GM23338 (cell line): Measurements from ENCODE around the gene SMYD5. TPM values are rescaled to one million over a fixed set of nuclear protein-coding genes. Genes with fewer than 3 reads are reported as not detected.

Experiments
- ATAC-seq: fragments of 200-7000 bp; cut with Tn5 transposase; 3 replicates; pipeline ENCODE4 v1.9.1; 2020
- DNase-seq: peaks from one replicate; pipeline ENCODE4 v3.0.0-alpha.2; 2015; ENCODE audit warnings: low spot score
- H2AFZ ChIP-seq: fragments of 200-600 bp; sonication (generic); 2 replicates; pipeline ENCODE4 v1.8.0; 2016; ENCODE audit warnings: antibody characterized with exemption, mild to moderate bottlenecking, moderate library complexity
- H3F3A ChIP-seq: fragments of 200-600 bp; sonication (generic); replicated peaks from 2 replicates; pipeline ENCODE4 v1.8.0; 2017; ENCODE audit warnings: antibody characterized with exemption, mixed run types, low read depth
- H3K27ac ChIP-seq: fragments of 200-600 bp; sonication (generic); 2 replicates; pipeline ENCODE4 v1.6.1; 2016; ENCODE audit warnings: low read depth
- H3K27me3 ChIP-seq: fragments of 200-600 bp; sonication (generic); 2 replicates; pipeline ENCODE4 v1.8.0; 2016; ENCODE audit warnings: mild to moderate bottlenecking, mixed run types, moderate library complexity; ENCODE audit not compliant: insufficient read depth
- H3K36me3 ChIP-seq: fragments of 200-600 bp; sonication (generic); 2 replicates; pipeline ENCODE4 v1.8.0; 2016; ENCODE audit warnings: mild to moderate bottlenecking; ENCODE audit not compliant: insufficient read depth
- H3K4me1 ChIP-seq: fragments of 200-600 bp; sonication (generic); 2 replicates; pipeline ENCODE4 v1.8.0; 2016; ENCODE audit warnings: mild to moderate bottlenecking, moderate library complexity; ENCODE audit not compliant: insufficient read depth
- H3K4me2 ChIP-seq: fragments of 200-600 bp; sonication (generic); 2 replicates; pipeline ENCODE4 v1.7.1; 2017; ENCODE audit warnings: mixed run types
- H3K4me3 ChIP-seq: fragments of 200-600 bp; sonication (generic); 2 replicates; pipeline ENCODE4 v1.6.1; 2016; ENCODE audit warnings: mixed run types
- H3K79me2 ChIP-seq: fragments of 200-600 bp; sonication (generic); replicated peaks from 2 replicates; pipeline ENCODE4 v1.8.0; 2017; ENCODE audit warnings: mild to moderate bottlenecking; ENCODE audit not compliant: insufficient read depth
- H3K9me2 ChIP-seq: fragments of 200-600 bp; sonication (generic); 2 replicates; pipeline ENCODE4 v1.8.0; 2017; ENCODE audit not compliant: insufficient read depth
- H4K20me1 ChIP-seq: fragments of 200-600 bp; sonication (generic); replicated peaks from 2 replicates; pipeline ENCODE4 v1.8.0; 2017; ENCODE audit warnings: mild to moderate bottlenecking; ENCODE audit not compliant: insufficient read depth
- H3K27ac Mint-ChIP-seq: 2 replicates; pipeline ENCODE4 v1.8.0; 2020; ENCODE audit warnings: inconsistent platforms, mild to moderate bottlenecking, moderate library complexity, mixed read lengths
- H3K27me3 Mint-ChIP-seq: 3 replicates; pipeline ENCODE4 v1.8.0; 2022; ENCODE audit warnings: low read depth, mild to moderate bottlenecking, moderate library complexity, mixed read lengths, inconsistent platforms; ENCODE audit not compliant: insufficient read depth, poor library complexity
- H3K36me3 Mint-ChIP-seq: 3 replicates; pipeline ENCODE4 v1.8.0; 2021; ENCODE audit warnings: low read depth, mild to moderate bottlenecking, inconsistent platforms, moderate library complexity, mixed read lengths
- H3K4me1 Mint-ChIP-seq: 3 replicates; pipeline ENCODE4 v1.8.0; 2020; ENCODE audit warnings: mild to moderate bottlenecking, inconsistent platforms, mixed read lengths
- H3K4me3 Mint-ChIP-seq: 3 replicates; pipeline ENCODE4 v1.8.0; 2021; ENCODE audit warnings: moderate library complexity, mild to moderate bottlenecking, inconsistent platforms, mixed read lengths
- H3K9me3 Mint-ChIP-seq: 3 replicates; pipeline ENCODE4 v1.8.0; 2020; ENCODE audit warnings: moderate library complexity, mild to moderate bottlenecking, inconsistent platforms, mixed read lengths
- CREB1 ChIP-seq: fragments of 250-450 bp; sonication (Bioruptor Pico); IDR thresholded peaks from 2 replicates; pipeline ENCODE4 v1.5.0; 2020; ENCODE audit warnings: low read depth, mild to moderate bottlenecking, moderate library complexity
- JUNB ChIP-seq: IDR thresholded peaks from one replicate; pipeline ENCODE4 v1.6.1; 2016; ENCODE audit warnings: antibody characterized with exemption; ENCODE audit not compliant: unreplicated experiment
- NANOG ChIP-seq: IDR thresholded peaks from 2 replicates; pipeline ENCODE4 v1.6.1; 2016; ENCODE audit warnings: antibody characterized with exemption, borderline replicate concordance
- POLR2AphosphoS5 ChIP-seq: IDR thresholded peaks from 2 replicates; pipeline ENCODE4 v1.6.1; 2016; ENCODE audit warnings: antibody characterized with exemption, low read depth
- polyA plus RNA-seq: library from polyadenylated mRNA; unstranded; fragments of >200 nt; fragmentation: Nextera tagmentation; extraction: Ambion mirVana; gene quantifications from 2 replicates; pipeline ENCODE4 v1.2.1, GENCODE V29; 2016
- total RNA-seq: library from RNA; depleted of rRNA; stranded (reverse); fragments of >200 nt; shearing (Covaris generic); gene quantifications from 2 replicates; pipeline ENCODE4 v1.2.3, GENCODE V29; 2014
- TF ChIP-seq, protein P1 (sequence below): IDR thresholded peaks from one replicate; pipeline ENCODE4 v1.6.1; 2018; ENCODE audit warnings: antibody characterized with exemption; ENCODE audit not compliant: unreplicated experiment
- TF ChIP-seq, protein P2 (sequence below): IDR thresholded peaks from 2 replicates; pipeline ENCODE4 v1.6.1; 2016; ENCODE audit warnings: antibody characterized with exemption
- TF ChIP-seq, protein P3 (sequence below): fragments of 250-450 bp; sonication (Bioruptor Pico); IDR thresholded peaks from 2 replicates; pipeline ENCODE4 v1.5.0; 2020; ENCODE audit warnings: mild to moderate bottlenecking, moderate library complexity

The SMYD5 gene
- total and polyA plus RNA-seq, 2 experiments from 2014 or later: 20.5 to 45.8 TPM

DNA sequence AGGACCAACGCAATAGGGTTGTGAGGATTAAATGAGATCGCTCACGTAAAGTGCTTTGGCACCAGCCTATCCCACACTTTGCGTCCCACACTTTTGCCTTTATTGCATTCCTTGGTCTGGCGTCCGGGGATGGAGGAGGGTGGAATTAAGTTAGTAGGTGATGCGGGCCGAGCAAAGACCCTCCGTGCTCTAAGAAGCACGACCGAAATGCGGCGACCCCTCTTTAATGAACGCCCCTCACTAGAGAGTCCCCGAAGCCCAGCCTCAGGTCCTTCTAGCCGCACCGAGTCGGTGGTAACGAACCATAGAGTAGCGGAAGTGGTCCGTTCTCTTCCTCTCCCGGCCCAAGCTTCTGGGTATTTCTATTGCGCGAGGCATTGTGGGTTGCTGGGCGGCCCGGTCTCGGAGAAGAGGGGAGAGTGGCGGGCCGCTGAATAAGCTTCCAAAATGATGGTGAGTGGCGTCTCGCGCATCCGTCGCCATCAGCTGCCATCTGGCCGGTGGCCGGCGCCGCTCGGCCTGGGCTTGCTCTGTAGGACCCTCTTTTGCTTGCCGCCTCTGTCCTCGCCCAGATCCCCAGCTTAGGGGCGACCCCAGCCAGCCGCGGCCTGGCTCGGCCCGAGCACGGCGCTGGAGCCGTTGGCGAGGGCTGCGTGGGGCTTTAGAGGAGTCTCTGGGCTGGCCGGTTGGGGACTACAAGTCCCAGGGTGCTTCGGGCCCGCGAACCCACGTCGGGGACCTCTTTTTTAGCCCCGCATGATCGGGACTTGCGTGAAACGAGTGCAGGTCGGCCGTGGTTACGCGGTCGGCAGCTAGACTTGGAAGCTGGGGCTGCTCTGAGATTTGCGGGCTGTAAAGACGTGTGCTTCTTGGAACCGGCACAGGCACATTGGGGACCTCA lies 20.1 kb downstream of the SMYD5 start, which contains the start of gene CCT7:
CCT7 (plus strand) TSS at position 377 of the 901 bp plus-strand sequence; CDS start at position 448, 71 bp downstream.
- Mint-ChIP-seq H3K4me3 (peak within 1 kb of the TSS; percentile 100), H3K36me3 (peaks cover 30% of the 10 kb centered on the region), H3K27ac (peak within 1 kb of the TSS; percentile 97), H3K4me1 (peaks cover 33% of the 10 kb centered on the region), H3K9me3 (no peaks in the 10 kb centered on the region), H3K27me3 (peaks cover 20% of the 10 kb centered on the region)
- ATAC-seq (peak; percentile 75), DNase-seq (peak; percentile 98)
- H3K27ac ChIP-seq: peak within 1 kb of the TSS; percentile 93
- H4K20me1 ChIP-seq: peaks cover 36% of the 10 kb centered on the region
- H3K79me2 ChIP-seq: peaks cover 51% of the 10 kb centered on the region
- peaks cover 7% of the 10 kb centered on the region; the same call in 1 of the 2 replicates for H3F3A ChIP-seq
- H3K4me1 ChIP-seq: peaks cover 29% of the 10 kb centered on the region
- H3K9me2 ChIP-seq: no peaks in the 10 kb centered on the region
- H2AFZ ChIP-seq: peak within 1 kb of the TSS; percentile 99
- peak within 1 kb of the TSS; percentile 99 for H3K4me3 ChIP-seq
- peak; percentile 56; the same call in 1 of the 2 replicates for TF ChIP-seq CREB1 (CRISPR knock-in tag)
- TF ChIP-seq, protein P1, sequence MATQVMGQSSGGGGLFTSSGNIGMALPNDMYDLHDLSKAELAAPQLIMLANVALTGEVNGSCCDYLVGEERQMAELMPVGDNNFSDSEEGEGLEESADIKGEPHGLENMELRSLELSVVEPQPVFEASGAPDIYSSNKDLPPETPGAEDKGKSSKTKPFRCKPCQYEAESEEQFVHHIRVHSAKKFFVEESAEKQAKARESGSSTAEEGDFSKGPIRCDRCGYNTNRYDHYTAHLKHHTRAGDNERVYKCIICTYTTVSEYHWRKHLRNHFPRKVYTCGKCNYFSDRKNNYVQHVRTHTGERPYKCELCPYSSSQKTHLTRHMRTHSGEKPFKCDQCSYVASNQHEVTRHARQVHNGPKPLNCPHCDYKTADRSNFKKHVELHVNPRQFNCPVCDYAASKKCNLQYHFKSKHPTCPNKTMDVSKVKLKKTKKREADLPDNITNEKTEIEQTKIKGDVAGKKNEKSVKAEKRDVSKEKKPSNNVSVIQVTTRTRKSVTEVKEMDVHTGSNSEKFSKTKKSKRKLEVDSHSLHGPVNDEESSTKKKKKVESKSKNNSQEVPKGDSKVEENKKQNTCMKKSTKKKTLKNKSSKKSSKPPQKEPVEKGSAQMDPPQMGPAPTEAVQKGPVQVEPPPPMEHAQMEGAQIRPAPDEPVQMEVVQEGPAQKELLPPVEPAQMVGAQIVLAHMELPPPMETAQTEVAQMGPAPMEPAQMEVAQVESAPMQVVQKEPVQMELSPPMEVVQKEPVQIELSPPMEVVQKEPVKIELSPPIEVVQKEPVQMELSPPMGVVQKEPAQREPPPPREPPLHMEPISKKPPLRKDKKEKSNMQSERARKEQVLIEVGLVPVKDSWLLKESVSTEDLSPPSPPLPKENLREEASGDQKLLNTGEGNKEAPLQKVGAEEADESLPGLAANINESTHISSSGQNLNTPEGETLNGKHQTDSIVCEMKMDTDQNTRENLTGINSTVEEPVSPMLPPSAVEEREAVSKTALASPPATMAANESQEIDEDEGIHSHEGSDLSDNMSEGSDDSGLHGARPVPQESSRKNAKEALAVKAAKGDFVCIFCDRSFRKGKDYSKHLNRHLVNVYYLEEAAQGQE: no peak
- no peak for TF ChIP-seq JUNB
- TF ChIP-seq POLR2AphosphoS5: peak; percentile 96
- TF ChIP-seq, protein P2, sequence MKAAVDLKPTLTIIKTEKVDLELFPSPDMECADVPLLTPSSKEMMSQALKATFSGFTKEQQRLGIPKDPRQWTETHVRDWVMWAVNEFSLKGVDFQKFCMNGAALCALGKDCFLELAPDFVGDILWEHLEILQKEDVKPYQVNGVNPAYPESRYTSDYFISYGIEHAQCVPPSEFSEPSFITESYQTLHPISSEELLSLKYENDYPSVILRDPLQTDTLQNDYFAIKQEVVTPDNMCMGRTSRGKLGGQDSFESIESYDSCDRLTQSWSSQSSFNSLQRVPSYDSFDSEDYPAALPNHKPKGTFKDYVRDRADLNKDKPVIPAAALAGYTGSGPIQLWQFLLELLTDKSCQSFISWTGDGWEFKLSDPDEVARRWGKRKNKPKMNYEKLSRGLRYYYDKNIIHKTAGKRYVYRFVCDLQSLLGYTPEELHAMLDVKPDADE: peak; percentile 89
- TF ChIP-seq NANOG: no peak
- H3K4me2 ChIP-seq: peak within 1 kb of the TSS; percentile 91
- no peaks in the 10 kb centered on the region for H3K27me3 ChIP-seq
- no peaks in the 10 kb centered on the region for H3K36me3 ChIP-seq

DNA sequence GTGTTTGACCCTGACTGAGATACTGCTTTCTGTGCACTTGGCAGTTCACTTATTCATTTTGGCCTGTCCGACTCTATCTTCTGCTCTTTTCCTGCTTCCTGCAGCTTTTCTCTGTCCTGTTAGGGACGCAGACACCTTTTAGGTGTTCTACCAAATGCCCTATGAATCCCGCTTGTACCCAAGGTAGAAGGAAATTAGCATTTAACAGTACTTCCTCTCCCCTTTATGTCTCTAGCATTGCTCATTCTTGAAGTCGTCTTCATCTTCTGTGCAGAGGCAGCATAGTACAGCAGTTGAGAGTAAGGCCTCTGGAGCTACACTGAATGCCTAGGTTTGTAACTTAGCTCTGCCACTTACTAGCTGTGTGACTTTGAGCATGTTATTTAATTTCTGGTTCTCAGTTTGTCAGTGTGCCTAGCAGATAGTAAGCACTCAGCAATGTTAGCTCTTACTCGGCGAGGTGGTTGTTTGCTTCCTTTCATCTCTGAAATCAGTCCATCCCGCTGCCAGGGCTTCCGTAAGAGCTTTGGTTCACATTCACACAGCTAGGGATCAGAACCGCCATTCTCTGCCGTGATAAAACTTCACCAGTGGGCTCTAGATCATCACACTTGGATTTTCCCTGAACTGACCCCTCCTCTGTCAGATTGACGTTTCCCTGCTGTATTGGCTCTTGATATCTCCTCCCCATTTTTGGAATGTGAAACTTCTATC lies 21.4 kb downstream of the SMYD5 start:
- H3K27me3 ChIP-seq: no peaks in the 10 kb centered on the region
- peaks cover 7% of the 10 kb centered on the region for H3K36me3 ChIP-seq
- H3K4me1 Mint-ChIP-seq: peaks cover 33% of the 10 kb centered on the region
- peak overlapping the region; percentile 100 for H3K4me3 Mint-ChIP-seq
- peaks cover 7% of the 10 kb centered on the region; the same call in 1 of the 2 replicates for H3F3A ChIP-seq
- no peak overlapping the region for H2AFZ ChIP-seq
- H3K27ac Mint-ChIP-seq: peak overlapping the region; percentile 97
- DNase-seq: no peak
- peak overlapping the region; percentile 69; the same call in 1 of the 2 replicates for H3K27ac ChIP-seq
- no peak for ATAC-seq
- peak overlapping the region; percentile 99 for H3K4me3 ChIP-seq
- peaks cover 64% of the 10 kb centered on the region for H3K79me2 ChIP-seq
- H3K9me2 ChIP-seq: no peaks in the 10 kb centered on the region
- peaks cover 20% of the 10 kb centered on the region for H3K27me3 Mint-ChIP-seq
- no peaks in the 10 kb centered on the region for H3K9me3 Mint-ChIP-seq
- H4K20me1 ChIP-seq: peaks cover 48% of the 10 kb centered on the region
- peaks cover 43% of the 10 kb centered on the region for H3K36me3 Mint-ChIP-seq
- H3K4me2 ChIP-seq: peak overlapping the region; percentile 91
- peaks cover 29% of the 10 kb centered on the region for H3K4me1 ChIP-seq
- TF ChIP-seq, protein P3, sequence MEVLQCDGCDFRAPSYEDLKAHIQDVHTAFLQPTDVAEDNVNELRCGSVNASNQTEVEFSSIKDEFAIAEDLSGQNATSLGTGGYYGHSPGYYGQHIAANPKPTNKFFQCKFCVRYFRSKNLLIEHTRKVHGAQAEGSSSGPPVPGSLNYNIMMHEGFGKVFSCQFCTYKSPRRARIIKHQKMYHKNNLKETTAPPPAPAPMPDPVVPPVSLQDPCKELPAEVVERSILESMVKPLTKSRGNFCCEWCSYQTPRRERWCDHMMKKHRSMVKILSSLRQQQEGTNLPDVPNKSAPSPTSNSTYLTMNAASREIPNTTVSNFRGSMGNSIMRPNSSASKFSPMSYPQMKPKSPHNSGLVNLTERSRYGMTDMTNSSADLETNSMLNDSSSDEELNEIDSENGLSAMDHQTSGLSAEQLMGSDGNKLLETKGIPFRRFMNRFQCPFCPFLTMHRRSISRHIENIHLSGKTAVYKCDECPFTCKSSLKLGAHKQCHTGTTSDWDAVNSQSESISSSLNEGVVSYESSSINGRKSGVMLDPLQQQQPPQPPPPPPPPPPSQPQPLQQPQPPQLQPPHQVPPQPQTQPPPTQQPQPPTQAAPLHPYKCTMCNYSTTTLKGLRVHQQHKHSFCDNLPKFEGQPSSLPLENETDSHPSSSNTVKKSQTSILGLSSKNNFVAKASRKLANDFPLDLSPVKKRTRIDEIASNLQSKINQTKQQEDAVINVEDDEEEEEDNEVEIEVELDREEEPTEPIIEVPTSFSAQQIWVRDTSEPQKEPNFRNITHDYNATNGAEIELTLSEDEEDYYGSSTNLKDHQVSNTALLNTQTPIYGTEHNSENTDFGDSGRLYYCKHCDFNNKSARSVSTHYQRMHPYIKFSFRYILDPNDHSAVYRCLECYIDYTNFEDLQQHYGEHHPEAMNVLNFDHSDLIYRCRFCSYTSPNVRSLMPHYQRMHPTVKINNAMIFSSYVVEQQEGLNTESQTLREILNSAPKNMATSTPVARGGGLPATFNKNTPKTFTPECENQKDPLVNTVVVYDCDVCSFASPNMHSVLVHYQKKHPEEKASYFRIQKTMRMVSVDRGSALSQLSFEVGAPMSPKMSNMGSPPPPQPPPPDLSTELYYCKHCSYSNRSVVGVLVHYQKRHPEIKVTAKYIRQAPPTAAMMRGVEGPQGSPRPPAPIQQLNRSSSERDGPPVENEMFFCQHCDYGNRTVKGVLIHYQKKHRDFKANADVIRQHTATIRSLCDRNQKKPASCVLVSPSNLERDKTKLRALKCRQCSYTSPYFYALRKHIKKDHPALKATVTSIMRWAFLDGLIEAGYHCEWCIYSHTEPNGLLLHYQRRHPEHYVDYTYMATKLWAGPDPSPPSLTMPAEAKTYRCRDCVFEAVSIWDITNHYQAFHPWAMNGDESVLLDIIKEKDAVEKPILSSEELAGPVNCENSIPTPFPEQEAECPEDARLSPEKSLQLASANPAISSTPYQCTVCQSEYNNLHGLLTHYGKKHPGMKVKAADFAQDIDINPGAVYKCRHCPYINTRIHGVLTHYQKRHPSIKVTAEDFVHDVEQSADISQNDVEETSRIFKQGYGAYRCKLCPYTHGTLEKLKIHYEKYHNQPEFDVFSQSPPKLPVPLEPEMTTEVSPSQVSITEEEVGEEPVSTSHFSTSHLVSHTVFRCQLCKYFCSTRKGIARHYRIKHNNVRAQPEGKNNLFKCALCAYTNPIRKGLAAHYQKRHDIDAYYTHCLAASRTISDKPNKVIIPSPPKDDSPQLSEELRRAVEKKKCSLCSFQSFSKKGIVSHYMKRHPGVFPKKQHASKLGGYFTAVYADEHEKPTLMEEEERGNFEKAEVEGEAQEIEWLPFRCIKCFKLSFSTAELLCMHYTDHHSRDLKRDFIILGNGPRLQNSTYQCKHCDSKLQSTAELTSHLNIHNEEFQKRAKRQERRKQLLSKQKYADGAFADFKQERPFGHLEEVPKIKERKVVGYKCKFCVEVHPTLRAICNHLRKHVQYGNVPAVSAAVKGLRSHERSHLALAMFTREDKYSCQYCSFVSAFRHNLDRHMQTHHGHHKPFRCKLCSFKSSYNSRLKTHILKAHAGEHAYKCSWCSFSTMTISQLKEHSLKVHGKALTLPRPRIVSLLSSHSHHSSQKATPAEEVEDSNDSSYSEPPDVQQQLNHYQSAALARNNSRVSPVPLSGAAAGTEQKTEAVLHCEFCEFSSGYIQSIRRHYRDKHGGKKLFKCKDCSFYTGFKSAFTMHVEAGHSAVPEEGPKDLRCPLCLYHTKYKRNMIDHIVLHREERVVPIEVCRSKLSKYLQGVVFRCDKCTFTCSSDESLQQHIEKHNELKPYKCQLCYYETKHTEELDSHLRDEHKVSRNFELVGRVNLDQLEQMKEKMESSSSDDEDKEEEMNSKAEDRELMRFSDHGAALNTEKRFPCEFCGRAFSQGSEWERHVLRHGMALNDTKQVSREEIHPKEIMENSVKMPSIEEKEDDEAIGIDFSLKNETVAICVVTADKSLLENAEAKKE (CRISPR knock-in tag): no peak
